Stimulated activated CD8-positive, alpha-beta memory T cell treated with anti-CD3 and anti-CD28 coated beads, Interleukin-7, amount 100 ng/mL, for 4 hours (primary cell): ENCODE results near the gene RASL12.
A peak's percentile ranks its signal among the peaks of the same experiment; 100 is the strongest.
"Not testable (repeated sequence)": the region's sequence is repeated elsewhere in the genome, so short reads cannot be mapped to it uniquely, and the experiment has no call there.

Experiments
- DNase-seq, 2 donors: peaks; one replicate each; pipeline ENCODE4 v3.0.0-alpha.2; 2020; ENCODE audit warnings: low read depth in 2 of 2

Gene RASL12

DNA sequence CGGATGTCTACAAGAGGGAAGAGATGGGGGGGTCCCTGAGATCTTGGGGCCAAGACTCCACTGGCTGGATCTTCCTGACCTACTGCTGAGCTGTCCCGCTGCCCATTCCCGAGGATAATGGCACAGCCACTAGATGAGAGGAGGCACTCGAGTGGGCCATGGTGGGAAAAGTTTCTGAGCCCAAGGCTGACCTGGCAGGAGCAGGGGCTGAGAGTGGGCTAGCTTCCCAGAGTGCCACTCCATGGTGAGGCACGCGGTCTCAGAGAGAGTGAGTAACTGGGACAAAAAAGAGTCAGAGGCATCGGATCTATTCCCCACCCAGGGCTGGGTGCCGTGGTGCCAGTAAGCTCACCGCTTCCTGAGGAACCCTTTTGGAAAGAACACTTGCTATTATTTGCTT lies 11.7 kb downstream of the RASL12 start:
- no peak for DNase-seq

DNA sequence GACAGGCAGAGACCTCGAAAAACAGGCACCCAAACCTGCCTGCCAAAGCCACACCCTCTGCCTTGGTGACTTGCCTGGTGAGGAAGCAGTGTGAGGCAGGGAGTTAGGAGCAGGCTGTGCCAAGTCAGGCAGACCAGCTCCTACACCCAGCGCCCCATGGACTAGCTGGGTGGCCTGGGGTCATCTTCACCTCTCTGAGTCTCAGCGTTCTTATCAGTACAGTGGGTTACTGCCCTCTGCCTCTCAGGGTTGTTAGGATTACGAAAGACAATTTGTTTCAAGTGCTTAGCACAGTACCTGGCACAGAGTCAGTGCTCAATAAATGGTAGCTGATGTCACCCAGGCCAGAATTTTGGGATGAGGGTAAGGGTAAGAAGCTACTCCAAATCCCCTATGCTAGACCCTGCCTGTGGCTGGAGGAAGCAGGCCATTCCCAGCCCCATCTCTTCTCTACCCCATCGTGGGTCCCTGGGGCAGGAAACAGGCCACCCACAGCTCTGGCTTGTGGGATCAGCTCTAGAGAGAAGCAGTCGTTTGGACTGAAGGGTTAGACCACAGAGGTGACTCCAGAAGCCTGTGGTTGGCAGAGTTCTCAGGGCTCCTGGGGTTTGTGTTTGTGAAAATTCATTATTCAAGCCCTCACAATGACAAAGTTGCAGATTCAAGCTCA lies 12.5 kb downstream of the RASL12 start:
- DNase-seq, result no peak

DNA sequence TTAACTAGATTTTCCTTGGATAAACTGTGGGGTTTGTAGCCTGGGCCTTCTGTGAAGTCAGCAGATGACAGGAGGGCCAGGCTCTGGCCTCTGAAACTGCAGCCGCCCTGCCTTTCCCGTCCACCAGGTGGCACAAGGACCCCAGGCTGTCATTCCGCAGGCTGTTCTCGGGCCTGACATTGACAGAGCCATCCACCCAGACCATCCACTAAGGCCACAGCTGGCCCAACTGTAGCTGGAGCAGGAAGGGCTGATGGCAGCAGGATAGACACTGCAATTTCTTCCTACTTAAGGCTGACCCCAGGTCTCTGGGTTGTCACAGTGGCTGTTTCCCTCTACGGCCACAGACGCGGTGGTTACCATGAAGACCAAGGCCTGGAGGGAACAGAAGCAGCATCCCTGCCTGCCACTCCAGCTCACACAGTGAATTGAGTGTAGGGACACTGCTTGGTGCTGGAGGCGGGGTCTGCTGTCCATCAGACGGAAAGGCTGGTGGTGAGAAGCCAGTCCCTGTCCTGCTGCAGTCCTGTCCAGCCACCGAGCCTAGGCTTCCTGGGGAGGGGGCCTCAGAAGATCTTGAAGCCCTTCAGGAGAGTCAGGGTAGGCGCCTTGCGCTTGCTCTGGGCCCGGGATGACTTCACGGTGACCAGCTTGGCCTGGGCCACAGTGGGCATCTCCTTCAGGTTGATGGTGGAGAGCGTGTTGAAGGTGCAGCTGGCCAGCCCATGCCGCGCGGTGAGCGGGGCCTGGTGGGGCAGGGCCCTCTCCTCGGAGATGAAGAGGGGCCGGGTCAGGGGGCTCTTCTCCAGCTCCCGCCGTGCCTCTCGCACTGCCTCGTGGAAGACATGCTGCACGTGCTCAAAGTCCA lies 13.2 kb downstream of the RASL12 start:
- DNase-seq, result peak; percentile 12 to 23

DNA sequence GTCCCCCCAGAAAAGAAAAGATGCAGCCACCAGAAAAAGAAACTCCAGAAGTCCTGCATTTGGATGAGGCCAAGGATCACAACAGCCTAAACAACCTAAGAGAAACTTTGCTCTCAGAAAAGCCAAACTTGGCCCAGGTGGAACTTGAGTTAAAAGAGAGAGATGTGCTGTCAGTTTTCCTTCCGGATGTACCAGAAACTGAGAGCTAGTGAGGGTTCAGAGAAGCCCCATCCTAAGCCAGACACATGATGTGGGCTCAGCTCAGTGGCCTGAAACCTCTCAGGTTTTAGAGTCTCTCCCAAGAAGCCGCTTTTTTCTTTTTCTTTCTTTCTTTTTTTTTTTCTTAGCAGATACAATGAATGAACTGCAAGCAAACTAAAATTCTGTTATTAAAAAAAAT lies 14.8 kb downstream of the RASL12 start:
- no peak for DNase-seq

DNA sequence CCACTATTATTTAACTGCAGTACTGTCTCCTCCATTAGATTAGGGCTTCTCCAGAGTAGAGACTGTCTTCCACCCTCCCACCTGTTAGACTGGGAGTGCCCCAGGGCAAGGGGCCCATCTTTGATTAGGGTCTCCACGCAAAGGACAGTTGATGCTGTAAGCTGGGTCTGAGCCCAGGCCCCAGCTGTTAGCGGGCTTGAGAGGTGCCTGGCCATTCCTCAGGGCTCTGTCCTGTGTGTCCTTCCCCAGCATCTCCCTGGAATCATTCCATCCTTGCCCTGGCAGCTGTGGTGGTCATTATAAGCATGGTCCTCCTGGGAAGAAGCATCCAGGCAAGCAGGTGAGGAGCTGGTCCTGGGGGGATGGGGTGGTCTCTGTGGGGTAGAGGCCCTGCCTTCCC lies 16.5 kb downstream of the RASL12 start:
- DNase-seq, result no peak

DNA sequence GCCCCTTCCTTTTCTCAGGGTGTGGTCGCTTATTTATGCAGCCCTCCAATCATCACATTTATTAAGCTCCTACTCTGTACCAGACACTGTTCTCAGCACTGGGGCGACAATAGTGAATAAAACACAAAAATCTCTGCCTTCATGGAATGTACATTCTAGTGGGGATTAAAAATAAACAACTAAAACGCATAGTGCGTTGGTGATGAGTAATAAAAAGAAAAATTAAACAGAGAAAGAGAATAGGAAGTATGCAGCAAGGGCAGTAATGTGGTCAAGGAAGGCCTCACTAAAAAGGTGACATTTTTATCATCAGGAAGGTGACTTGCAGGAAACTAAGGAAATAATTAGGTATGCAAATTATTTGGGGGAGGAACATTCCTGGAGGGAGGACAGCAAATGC lies 17.5 kb downstream of the RASL12 start:
- no peak for DNase-seq

DNA sequence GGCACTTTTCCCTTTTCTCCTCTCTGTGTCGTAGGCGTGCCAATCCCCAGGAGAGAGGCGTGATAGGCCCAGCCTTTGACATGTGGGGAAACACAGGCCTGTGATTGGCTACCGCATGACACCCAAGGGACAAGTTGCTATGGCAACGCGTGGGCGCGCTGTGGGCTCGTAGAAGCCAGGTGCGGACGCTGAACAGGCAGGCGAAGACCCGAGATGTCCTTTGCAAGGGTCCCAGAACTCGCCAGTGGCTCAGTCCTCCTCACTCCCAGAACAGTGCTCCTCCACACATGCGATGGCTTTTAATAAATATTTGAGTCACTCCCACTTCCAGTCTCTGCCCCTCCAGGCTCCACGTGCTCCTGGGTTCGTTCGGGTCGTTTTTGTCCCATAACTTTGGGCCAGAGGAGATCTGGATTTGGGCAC lies 18.4 kb downstream of the RASL12 start:
- DNase-seq, result peak; percentile 82 to 86

DNA sequence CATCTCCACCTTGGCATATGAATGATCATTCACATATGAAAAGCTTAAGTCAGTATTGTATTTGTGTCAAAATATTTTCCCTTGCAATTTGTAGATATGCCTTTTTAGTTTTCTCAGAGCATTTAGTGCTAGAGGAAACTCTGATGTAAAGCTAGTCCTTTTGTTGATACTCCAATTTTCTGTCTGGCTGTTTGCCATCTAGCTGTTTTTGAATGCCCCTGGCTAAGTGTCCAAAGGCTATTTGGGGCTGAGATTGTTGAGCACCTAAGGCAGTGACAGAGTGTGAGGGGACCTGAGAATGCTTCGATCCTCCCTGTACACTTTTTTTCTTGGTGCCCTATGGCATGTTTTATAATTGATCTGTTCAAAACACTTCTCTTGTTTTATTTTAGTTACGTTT lies 19.6 kb downstream of the RASL12 start:
- no peak for DNase-seq

DNA sequence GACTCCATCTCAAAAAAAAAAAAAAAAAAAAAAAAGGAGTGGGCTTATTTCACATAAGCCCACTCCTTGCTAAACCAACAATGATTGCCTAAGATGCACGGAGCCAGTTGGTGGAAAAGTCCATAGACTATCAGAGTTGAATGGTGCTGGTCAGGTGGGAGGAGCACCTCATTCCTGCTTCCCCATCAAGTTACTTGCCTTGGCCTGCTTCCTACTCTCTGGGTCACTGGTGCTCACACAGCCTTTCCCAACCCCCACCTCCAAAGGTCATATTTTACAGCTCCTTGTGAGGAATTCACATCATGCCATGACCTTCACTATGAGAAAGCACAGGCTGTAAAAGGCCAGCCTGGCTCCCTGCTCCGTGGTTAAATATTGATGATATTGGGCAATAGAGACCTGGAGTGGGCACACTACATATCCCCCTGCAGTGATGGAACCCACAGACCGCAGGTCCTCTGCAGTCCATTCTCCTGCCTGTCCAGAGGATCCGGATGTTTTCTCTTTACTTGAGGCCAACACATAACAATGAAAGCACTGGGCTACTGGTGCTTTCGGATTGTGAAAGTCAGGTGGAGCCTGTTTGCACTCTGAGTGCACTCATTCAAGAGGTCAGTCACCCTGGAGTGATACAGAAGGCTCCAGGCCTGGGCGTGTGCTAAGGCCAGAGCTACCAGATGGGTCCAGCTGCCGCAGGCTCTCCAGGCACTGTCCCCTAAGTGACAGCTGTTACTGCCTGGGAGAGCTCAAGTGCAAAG lies 22.9 kb downstream of the RASL12 start, which contains the start of gene SLC51B:
Gene SLC51B (plus strand): TSS at position 664 of the 758 bp plus-strand sequence. CDS start 4,618 bp downstream, outside the sequence.
- no peak for DNase-seq

DNA sequence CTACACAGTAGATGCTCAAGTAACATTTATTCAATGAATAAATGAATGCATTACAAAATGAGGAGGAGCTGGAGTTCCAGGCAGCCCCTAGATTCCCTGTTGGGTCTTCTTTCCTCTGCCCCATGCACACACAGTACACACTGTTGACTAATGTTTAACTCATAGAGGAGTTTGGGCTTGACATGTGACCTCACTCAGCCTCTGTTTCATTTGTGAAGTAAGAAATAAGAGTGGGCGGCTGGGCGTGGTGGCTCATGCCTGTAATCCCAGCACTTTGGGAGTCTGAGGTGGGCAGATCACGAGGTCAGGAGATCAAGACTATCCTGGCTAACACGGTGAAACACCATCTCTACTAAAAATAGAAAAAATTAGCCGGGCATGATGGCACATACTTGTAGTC lies 23.6 kb downstream of the RASL12 start:
- DNase-seq, result not testable (repeated sequence)

DNA sequence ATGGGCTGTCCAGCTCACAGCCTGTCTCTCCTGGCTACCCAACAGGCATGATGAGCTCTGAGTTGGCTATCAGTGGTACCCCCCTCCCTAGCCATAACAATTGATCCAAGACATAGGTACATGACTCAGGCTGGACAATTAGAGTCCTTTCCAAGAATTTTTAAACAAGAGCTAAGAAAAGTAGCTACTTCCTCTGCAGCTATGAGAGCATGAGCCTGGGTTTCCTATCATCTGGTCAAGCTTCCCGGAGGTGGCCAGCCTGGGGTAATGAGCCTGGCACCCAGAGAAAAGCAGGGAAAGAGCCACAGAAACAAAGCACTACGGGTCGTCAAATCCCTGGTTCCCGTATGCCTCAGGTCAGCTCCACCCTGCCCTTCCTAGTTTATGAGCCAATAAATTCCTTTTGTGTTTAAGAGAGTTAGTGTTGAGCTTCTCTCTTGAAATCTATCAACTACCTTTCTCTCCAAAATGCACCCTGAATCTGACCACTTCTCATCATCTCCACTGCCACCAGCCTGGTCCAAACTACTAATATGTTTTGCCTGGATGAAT lies 24.9 kb downstream of the RASL12 start:
- no peak for DNase-seq

DNA sequence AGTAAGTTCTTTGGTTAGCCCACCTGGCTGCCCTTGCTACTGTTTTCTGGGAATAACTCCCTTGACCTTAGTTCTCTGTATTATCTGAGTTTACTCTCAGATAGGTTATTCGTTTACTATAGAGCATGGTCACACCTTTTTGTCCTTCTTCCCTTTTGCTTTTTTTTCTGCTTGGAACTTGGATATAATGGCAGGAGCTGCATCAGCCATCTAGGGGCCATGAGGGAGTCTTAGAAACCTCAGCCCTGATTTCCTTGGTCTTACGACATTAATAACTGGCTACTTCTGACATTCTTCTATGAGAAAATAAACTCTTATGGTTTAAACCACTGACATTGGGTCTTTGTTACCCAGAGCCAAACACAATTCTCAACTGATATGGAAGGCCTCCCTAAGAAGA lies 26.0 kb downstream of the RASL12 start:
- DNase-seq, result no peak

DNA sequence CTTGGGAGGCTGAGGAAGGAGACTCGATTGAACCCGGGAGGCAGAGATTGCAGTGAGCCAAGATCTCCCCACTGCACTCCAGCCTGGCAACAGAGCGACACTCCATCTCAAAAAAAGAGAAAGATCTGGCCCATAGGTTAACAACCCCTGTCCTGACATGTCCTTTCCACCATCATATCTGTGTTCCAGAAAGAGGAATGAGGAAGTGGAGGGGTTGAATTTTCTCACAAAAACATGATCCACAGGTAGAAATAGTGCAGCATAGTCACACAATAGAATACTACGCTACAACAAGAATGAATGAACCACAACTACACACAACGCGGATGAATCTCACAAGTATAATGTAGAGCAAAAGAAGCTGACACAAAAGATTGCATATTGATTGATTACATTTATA lies 27.3 kb downstream of the RASL12 start:
- no peak for DNase-seq

DNA sequence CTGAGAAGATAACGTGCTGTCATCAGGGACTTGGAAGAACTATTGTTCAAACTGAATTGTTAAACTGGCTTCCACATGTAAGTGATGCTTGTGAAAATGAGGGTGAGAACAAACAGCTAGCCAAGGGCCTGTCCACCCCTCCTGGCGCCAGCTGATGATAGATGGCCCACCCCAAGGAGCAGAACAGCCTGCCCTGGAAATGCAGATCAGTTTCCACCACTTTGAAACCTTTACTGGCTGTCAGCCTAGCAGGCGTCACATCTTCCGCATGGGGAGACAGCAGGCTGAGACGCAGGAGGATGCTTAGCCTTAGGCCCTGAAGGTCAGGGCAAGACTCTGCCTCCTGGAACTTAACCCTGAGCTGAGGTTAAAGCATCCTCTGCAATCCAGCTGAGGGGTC lies 29.0 kb downstream of the RASL12 start:
- DNase-seq, result no peak

DNA sequence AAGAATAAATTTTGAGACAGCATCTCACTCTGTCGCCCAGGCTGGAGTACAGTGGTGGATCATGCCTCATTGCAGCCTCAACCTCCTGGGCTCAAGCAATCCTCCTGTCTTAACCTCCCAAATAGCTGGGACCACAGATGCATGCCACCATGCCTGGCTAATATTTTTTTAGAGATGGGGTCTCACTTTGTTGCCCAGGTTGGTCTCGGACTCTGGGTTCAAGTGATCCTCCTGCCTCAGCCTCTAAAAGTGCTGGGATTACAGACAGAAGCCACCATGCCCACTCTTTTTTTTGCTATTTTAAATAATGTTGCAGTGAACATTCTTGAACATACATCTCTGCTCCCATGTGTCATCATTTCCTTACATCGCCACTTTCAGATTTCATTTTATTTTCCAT lies 29.4 kb downstream of the RASL12 start:
- DNase-seq, result no peak

DNA sequence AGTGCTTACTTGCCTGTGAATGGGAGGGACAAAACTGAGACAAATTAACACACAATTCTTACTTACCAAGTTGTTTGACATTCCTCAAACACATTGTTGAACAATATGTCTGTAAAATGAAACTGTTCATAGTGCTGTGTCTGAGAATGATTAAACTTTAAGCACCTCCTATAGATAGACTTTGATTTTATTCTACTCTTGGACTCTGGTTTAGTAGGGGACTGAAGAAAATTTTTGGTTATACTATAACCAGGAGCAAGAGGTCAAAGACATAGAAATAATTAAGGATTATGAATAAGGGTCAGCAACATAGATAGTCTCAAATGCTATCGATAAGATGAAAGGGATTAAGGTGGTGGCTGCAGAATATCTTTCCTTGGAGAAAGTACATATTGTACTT lies 30.5 kb downstream of the RASL12 start:
- no peak for DNase-seq

DNA sequence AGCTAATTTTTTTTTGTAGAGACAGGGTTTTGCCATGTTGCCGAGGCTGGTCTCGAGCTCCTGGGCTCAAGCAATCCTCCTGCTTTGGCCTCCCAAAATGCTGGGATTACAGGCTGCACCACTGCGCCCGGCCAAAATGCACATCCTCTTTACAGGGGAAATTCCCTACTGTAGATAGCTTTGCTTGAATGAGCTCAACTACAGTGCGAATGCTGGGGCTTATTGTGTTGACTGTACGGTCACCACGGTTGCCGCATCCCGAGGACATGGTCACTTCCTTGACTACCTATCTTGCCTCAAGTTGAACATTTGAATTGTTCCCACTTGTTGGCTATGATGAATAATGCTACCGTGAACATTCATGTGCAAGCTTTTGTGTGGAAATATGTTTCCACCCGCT lies 33.1 kb downstream of the RASL12 start:
- no peak for DNase-seq

DNA sequence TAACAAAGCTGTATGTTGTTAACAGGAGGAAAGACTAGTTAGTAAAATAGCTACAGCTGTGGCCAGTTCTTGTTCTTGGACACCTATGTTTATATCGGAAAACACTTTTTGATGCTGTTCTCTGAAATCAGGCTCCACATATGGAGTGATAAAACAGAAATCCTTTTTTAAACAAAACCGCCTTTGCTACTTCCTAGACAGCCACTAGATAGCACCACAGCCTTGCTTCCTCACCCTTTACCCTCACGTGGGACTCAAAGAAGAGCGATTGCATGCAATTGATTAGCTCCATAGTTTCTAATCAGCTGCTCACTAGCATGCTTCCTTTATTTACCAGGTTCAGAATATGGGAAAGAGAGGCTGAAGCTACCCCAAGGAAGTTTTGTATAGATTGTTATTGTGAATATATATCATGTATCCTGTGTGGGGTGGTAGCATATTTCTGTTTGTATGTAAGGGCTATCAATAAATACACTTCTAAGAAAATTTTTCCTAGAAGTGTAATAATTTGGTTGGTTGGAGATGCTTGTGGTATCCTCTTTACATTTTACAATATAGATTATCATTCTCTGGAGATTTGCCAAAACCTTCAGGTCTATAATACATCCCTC lies 34.0 kb downstream of the RASL12 start:
- DNase-seq, result no peak

DNA sequence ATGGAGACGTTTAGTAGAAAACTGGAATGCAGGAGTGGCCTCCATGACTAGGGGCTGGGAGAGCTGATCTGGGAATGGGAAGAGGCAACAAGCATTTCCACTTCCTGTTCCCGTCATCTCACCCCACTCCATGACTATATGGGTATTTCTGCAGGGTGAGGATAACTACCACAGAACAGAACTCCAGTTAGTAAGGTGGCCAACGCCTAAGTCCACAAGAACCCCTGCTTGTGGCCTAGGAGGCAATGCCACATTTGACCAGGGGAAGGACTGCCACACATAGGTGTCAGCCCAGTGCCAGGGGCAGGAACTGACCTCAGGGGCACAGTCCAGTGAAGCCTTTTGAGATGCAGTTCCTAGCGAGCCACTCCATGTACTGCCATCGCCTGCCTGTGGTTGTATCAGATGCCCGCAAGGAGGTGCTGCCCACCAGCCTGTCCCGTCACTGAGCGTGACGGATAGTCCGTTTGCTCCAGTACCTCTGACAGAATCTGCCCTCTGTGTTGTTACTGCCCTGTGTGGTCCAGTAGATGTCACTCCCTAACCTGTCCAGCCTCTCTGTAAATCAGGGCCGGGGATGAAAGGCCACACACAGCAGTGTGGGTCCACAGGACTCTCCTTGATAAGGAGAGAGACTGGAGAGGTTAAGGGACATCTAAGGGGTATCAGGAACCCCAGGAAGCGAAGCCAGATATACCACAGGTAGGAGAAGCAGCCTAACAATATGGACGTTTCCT lies 34.8 kb downstream of the RASL12 start:
- peak in 1 of 2 donors; percentile 18 for DNase-seq

DNA sequence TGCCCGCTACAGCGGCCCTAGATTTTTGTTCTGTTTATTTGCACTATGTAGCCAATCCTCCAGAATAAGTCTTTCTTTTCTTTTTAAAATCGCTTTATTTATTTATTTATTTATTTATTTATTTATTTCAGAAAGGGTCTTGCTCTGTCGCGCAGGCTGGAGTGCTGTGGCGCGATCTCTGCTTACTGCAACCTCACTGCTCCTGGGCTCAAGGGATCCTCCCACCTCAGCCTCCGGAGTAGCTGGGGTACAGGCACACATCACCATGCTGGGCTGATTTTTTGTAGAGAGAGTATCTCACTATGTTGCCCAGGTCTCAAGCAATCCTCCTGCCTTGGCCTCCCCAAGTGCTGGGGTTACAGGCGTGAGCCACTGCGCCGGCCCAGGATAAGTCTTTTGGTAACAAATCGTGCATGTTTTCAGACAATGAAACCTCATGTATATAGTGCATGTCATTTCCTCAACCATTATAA lies 38.0 kb downstream of the RASL12 start:
- no peak for DNase-seq
